Measurements from ENCODE around the gene OR2T6.
"Not testable (repeated sequence)": the region's sequence is repeated elsewhere in the genome, so short reads cannot be mapped to it uniquely, and the experiment has no call there.

Gene OR2T6

DNA sequence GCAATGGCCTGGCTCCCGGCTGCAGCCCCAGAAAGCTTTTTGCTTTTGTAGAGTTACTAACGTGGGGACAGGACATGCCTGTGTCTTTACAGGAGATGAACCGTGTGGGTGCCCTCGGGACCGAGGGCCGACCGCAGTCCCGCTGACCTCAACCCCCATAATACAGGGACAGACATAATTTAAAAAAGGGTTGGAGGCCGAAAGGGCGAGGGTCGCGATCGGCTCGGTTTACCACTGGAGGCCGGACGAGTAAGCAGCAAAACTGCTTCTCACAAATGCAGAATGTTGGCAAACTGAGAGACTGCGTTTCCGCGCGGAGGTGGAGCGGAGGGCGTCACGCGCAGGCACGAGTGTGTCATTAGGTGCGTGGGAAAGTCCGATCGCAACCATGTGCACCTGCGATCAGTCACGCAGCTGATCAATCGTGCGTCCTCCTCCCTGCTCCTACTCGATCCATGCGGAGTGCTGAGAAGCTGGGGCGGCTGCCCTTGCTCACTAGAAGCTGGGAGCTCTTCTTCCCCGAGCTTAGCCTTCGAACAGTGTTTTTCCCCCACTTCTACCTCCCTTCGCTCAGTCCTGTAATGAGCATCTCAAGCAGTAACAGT, 58.4 kb downstream of the OR2T6 start:
- not testable (repeated sequence) for DNase-seq

DNA sequence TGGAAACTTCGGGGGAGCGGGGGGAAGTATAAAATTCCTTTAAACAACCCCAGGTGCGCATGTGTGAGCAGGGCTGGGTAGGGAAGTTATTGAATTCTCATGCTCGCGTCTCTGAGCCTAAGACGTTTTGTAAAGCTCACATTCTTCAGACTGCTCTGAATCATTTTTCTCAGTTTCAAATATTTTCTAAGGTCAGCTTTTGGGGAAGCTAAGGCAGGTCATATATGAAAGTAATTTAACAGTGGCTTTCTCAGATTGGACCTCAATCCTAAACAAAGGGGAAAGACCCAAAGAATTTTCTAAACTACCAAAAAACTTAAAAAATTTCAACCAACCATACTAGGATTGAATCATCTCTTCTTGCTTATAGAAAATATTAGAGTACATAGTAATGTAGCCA, 59.4 kb downstream of the OR2T6 start:
- not testable (repeated sequence) for DNase-seq

DNA sequence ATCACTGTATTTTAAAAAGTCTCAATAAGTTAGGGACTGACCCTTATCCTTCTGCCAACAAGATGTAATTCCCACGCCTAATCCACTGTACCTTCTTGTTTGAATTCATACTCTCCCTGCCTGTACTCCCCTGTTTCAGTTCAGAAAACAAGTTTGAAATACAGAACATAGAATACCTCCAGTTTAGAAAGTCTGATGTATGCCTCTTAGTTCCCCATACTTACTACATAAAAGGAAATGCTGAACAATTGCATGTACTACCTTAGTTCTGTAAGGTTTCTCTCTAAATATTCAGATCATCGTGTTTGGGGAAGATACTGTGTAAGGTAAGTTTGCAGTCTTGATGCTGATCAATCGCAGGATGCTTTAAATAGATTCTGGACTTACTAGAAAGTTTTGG, 60.8 kb downstream of the OR2T6 start:
- DNase-seq, result not testable (repeated sequence)

DNA sequence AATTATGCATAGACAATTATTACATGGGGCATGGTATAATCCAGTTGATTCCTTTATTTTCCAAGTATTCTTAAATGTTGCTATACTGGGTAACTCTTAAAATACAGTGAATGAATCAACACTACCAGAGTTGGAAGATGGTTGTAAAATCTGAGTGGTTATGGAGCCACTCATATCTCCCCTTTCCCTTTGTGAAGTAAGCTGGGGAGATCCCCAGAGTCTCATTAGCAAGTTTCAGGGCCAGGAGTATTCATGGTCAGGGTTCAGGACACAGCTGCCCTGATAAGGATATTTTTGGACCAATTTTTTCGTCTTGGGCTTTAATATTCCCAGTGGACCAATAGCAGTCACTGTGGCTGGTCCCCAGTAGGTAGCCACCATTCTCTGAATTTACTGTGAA, 63.1 kb downstream of the OR2T6 start:
- not testable (repeated sequence) for DNase-seq

DNA sequence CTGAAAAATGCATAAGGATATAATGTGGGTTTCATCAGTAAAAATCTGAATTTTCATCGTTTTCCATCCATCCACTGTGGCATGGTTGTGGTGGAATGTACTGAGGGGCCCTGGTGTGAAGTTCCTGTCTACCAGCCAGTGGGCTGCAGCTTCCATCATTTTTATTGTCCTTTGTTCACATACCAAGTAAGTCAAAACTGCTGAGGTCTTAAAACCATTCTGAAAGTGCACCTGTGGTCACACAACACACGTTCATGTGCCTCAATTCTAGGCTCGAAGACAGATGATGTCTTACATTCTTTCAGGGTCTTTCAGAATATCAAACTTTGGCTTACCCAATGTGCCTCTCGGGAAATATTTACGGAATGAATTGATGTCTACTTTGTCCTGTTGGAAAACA, 63.7 kb downstream of the OR2T6 start:
- DNase-seq, result not testable (repeated sequence)
